HG02759 (cell line): ENCODE data around the gene WNT3A.

Source experiments
- ATAC-seq: cut with Tn5 transposase; IDR thresholded peaks from one replicate; pipeline ENCODE4 v1.9.1; 2021; ENCODE audit warnings: mild to moderate bottlenecking, moderate library complexity; ENCODE audit not compliant: unreplicated experiment

Gene WNT3A

DNA sequence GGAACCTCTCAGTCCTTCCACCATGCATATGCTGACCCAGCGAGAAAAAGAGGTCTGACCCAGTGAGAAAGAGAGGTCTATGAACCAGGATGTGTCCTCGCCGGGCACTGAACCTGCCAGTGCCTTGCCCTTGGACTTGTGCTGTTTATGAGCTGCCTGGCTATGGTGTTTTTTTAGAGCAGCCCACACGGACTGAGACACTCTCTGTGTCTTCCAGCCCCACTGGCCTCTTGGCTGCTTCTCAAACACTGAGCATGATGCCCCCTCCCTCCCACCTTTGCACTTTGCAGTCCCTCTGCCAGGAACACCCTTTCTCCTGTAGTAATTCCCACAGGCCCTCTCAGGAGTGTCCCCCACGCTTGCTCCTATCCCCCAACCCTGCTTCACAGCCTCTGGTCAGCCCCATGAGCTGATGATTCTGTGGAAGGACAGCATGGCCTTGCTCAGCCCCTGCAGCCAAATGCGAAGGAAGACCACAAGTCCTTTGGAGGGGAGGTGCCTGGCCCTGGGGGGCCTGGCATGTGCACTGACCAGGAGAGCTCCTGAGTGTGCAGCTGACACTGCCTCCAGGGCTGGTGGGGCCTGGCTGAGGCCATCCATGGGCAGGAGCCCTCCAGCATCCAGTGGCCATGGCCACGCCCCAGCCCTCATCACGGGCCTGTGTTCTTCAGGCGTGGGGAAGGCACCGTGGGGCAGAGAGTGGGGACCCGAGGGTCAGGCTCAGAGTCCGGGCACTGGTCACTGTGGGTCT, 23.8 kb downstream of the WNT3A start:
- no peak for ATAC-seq

DNA sequence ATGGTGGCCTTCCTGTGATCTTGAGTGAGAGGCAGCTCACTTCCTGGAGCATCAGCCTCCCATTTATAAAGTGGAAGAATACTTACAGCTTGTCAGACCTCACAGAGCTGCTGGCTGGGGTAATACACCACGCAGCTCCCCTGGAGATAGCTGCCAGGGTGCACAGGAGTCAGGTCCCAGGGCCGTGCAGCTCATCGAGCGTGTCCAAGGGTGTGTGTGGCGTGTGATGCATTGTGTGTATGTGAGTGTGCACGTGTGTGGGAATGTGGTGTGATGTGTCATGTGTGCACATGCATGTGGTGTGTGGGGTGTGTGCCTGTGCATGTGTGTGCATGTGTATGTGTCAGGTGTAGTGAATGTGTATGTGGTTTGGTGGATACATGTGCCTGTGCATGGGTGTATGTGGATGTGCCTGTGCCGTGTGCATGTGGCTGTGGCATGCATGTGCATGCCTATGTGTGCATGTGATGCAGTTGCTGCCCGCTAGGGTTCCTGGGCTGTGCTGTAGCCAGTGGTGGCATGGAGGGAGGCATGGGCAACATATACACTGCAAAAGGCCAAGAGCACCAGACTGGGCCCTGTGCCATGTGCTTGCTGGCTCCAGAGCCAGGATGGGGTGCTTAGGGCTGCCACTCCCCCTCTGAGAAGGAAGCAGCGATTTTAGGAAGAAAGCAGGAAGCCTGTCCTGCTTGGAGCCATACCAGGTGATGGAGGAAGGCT, 24.6 kb downstream of the WNT3A start:
- no peak for ATAC-seq

DNA sequence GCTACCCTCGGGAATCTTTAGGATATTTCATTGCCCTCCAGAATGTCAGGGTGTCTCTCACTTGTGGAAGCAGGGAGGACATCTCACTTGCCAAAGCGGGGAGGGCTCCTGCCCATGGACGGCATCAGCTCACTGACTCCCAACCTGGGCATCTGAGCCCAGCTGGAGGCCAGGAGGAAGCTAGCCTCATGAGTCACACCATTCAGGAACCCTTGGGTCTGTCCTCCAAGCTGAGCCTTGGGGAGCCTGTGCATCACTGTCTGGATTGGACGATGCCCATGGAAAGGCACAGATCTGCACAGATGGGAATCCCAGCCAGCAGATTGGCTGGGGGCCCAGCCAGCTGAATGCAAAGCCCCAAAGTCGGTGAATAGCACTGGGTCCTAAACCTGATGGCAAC, 25.2 kb downstream of the WNT3A start:
- ATAC-seq = no peak

DNA sequence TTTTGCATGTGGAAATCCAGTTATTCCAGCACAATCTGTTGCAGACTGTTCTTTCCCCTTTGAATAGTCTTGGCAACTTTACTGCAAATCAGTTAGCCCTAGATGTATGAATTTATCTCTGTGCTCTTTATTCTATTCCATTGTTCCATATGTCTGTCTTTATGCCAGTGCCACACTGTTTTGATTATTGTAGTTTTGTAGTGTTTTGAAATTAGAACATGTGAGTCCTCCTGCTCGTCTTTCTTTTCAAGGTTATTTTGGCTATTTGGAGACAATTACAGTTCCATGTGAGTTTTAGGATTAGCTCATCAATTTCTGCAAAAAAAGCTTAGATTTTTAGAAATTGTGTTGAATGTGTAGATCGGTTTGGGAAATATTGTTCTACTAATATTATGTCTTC, 26.6 kb downstream of the WNT3A start:
- no peak for ATAC-seq

DNA sequence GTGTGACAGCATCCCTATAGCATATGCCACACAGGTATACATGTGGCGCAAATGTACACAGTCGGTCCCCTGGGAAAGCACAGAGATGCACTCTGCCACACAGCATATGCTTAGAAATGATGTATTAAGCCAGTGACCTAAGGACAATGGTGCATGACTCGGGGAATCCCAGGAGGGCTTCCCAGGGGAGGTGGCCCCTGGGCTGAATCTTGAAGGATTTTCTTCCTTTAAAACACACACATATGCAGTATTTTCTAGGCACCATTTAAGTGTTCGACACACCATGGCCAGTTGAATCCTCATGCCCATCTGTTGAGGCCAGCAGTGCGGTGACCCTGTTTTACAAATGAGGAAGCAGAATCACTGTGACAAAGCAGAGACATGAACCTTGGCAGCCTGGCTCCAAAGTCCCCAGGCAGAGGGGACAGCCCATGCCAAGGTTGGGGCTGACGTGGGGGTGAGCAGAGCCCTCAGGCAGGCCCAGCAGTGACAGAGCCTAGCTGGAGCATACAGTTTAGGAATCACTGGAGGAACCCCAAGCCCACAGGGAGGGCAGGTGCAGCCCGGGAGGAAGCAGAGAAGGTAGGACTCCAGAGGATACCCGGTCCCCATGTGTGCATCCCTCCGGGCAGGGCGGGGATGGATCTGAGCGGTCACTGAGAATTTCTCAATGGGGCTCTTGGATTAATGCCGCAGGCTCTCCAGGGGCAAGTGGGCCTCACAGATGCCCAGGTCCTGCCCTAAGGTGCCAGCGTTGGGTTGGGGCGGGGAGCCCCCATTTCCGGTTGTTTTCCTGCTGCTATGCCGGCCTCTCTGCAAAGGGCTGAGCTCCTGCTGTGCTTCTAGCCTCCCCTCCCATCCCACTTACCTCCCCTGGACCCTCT, 28.4 kb downstream of the WNT3A start:
- ATAC-seq = no peak

DNA sequence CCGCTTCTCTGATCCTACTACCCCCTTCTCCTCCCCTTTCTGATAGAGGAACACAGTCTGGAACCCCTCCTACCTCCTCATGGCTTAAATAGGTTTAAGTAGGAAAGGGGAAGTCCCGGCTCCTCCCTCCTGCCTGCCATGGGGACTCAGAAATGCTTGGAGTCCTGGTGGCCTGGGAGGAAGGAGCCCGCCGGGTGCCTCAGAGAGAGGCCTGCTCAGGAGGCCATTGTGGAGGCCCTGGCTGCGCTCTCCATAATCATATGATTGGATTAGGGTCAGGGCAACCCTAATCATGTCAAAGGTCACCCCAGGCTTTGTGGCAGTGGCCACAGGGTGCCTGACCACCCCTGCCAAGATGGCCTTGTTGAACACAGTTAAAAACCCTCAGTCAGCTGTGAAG, 29.0 kb downstream of the WNT3A start:
- no peak for ATAC-seq

DNA sequence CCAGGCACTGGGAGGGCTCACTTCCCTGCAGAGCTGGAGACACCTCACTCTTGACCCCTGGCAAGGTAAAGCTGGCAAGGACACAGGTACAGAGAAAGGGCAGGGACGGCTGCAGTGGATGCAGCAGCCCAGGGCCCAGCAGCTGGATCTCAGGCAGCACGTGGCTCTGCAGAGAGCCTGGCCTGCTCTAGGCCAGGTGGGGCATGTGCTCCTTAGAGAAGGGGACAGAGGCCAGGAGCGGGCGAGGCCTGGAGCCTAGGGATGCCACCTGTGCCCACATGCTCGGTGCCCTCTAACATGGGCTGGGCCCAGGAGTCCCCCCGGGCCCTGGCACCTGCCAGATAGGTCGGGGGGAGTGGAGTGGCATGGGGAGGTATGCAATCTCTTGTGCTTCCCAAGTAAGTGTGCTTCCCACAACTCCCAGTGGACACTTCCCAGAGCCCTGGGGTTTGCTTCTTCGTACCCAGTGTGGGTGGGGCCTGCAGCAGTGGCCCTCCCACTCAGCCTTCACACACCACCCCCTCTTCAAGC, 30.0 kb downstream of the WNT3A start:
- no peak for ATAC-seq

DNA sequence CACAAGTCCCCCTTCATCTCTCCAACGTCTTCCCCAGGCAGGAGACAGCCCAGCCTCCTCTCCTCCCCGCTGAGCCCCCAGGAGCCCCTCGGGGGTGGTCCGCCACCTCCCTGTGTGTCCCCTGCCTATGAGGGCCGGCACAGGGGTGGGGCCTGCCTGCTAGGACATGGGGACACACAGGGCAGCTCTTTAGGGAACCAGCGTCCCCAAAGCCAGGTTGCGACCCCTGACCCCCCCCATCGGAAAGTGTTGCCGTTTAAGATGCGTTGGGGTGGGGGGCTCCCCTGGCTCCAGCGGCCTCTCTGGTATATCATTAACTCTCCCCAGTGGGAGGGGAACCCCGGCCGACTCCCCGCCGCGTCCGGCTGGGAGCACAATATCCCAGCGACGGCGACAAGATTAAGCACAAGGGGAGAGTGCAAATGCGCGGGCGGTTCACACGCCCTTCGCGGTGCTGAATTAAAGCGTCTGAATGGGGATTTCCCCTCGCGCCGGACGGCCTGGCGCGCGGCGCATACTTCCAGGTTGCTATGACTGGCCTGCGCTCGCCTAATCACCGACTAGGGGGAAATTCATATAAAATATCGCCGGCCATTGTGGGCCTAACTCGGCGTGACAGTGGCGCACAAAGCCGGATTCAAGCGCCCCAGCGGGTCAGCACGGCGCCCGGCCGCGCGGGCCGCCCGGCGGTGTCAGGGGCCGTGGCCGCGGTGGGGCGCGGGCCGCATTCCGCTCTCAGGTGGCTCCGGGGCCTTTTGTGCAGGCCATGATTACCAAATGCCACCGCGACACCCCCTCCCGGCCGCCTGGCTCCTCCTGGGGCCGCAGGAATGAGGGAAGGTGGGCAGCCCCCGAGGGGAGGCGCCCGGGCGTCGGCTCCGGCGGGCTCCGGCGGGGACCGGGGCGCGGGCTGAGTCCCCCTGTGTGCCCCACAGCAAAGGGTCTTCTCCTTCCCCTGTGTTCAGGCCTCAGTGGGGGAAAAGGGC, 30.9 kb downstream of the WNT3A start:
- ATAC-seq = peak; percentile 89

DNA sequence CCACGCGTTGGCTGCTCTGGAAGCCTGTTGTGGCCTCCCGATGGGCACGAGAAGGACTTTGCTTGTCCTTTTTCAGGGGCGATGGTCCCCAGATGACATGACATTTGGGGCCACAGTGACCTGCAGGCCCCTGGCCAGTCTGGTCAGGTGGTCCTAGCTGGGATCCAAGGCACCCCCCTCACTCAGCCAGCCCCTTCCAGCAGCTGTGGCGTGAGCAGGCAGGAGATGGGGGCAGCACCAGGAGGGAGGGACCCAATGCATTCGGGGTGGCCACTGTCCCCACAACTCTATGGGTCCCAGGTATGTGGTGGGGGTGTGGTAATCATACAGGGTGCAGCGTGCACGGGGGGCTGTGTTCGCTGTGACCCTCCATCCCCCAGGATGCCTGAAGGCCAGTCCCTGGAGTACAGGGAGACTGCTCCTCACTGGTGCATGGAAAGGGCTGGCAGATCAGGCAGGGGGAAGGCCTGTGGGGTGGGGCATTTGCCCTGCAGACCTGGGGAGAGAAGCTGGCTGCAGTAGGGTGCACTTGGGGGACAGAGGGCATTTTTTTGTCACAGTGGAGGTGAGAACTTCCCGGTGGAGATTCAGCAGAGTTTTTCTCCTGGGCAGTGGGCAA, 31.7 kb downstream of the WNT3A start:
- ATAC-seq = no peak

DNA sequence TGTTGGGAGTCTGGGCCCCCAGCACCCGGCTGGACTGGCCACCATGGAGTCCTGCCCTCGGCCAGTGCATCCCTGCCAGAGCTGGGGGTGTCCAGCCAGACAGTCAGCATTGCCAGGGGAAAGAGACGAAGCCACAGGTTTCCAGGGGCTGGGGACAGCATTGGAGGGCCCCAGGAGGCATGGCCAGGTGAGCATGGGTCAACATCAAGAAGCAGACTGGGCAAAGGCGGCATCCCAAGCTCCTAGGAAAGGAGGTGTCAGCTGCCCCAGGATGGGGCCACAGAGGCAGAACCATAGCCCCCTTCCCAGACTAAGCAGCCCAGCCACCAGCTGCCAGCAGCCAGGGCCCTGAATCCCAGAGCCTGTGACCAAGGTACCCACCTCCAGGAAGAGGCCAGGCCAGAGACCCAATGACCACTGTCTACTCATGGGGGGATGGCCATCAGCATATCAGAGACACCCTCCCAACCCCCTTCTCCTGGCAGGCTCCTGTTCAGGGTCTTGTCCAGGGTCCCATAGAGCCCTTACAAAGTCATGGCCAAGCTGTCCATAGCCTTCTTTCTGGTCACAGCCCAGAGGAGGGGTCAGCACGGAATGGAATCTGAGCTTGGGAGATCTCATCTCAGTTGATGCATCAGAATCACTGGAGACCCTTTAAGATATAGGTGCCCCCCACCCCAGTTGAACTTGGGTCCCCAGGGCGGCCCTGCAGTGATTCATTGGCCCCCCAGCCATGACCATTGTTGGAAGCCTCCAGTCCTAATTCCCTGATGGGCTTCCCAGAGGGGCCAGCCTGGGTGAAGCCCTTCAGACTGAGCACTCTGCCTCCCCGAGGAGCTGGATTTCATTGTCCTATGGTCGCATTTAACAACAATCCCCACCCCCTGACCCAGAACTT, 32.5 kb downstream of the WNT3A start:
- no peak for ATAC-seq

DNA sequence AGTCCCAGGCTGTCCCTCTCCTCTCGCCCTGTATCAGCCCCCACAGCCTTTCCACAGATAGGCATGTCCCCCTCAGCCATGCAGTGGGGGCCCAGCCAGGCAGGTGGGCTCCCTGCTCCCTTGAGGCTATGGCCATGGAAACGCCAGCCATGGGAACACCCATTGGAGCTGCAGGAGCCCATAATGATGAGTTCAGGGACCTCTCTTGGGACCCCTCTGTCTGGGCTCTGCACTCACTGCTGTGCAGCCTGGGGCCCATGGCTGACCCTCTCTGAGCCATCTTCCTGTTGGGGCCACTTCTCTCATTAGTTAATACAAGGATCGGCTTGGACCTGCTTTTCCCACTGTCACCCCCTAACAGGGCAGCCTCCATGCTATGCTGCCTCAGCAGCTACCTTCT, 33.2 kb downstream of the WNT3A start:
- no peak for ATAC-seq

DNA sequence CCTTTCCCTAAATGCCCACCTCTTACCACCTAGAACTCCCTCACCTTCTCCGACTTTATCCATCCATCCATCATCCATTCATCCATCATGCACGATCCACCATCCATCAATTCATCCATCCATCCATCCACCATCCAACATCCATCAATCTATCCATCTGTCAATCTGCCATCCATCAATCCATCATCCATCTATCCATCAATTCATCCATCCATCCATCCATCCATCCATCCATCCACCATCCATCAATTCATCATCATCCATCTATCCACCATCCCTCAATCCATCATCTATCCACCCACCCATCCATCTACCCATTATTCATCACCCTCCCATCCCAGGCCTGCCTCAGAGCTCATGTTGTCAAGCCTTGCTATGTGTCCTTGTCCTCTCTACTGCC, 34.5 kb downstream of the WNT3A start:
- ATAC-seq = no peak

DNA sequence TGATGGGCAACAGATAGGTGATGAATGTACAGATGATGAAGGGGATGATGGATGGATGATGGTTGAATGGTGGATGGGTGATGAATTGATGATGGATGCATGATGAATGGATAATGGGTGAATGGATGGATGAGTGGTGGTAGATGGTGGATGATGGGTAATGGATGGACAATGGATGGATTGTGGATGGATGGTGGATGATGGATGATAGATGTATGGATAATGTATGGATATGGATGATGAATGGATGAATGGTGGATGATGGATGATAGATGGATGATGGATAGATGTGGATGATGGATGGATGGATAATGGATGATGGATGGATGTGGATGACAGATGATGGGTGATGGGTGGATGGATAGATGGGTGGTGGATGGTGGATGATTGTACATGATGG, 35.7 kb downstream of the WNT3A start:
- ATAC-seq = no peak

DNA sequence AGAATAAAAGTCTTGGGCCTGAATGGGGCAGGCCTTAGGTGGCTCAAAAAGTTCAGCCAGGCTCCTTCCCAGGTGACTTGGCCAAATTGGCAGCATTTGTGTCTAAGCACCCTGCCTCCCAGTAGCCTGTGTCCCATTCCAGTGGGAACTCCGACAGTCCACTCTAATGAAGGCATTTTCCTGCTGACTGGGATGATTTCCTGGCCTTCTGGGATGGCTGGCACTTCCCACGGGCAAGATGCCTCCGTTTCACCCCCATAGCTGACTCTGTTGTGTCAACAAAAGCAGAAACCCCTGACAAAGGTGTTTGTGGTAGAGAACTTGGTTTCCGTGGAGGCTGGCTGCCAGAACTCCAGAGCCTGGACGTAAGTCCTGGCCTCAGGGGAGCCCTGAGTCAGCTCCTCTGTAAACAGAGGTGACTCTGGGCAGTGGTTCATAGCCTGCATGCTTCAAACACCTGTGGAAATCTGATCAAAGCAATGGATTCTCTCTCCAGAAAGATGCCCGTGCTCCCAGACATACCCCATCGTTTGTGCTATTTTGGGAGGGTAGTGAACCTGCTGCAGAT, 36.6 kb downstream of the WNT3A start:
- ATAC-seq = no peak

DNA sequence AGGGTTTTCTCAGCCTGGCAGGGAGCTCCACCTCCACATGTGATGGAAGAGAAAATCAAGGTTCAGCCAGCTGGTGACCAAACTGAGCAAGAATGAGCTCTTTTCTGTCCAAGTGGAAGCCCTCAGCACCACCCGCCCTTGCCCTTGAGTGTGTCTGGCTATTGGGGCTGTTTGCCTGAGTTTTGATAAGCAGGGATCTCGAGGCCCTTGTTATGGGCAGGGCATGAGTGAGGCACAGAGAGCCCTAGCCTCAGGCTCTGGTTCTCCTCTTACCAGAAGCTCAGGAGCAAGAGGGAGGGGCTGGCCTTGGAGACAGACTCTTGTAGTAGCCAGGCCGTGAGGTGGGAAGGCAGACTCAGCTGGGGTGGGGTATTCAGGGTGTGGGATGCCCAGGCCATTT, 38.2 kb downstream of the WNT3A start:
- no peak for ATAC-seq

DNA sequence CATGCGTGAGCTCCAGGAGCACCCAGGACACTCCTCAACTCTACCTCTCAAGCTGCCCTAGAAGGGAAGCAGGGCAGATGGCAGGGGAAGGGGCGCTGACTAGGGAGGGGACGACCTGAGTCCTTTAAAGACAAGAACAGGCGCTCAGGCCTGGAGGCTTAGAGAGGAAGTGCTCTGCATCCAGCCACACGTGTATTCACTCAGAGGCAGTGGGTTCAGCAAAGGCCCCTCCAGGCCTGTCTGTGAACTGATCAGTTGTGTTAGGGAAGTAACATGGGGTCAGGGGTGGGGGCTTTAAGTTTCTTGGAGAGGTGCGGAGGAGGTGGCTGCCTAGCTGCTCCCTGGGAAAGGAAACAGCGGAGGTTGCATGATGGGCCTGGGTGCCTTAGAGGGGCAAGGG, 38.6 kb downstream of the WNT3A start:
- ATAC-seq = no peak

DNA sequence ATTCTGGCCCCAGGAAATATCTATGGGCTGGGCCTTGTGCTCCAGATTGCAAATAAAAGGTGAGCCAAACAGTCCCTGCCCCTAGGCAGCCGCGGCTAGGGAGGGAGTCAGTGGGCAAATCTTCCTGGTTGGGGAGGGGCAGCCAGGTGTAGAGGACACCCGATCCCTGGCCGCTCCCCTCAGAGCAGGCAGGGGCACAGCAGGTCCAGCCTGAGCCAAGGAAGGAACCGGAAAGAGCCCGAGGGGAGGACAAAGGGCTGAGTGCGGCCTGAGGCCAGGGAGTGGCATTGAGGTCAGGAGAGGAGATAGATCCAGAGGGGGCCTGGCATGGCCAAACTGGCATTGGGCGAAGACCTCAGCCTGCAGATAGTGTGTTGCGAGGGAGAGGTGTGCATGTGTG, 39.1 kb downstream of the WNT3A start:
- ATAC-seq = no peak

DNA sequence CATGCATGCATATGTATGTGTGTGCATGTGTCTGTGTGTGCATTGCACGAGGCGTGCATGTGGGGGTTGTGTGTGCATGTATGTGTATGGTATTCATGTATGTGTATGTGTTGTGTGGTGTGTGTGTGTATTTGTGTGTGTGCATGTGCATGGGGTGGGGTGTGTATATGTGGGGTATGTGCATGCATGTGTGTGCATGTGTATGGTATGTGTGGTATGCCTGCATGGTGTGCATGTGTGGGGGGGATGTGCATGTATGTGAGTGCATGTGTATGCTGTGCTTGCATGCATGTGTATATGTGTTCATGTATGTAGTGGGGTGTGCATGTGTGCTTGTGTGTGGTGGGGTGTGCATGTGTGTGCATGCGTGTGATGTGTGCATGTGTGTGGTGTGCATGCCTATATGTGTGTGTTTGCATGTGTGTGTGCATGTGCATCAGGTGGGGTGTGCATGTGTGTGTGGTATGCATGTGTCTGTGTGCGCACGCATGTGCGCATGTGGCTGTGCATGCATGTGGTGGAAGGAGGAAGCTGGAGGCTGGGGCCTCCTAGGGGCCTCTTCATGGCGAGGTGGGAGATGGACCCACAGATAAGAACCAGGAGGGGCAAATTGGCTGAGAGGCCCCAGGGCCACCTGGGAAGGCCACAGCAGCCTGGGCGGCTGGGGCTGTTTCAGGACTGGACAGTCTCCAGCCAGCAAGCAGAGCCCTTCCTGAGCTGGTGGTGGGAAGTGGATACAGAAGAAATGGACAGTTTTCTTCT, 39.8 kb downstream of the WNT3A start:
- ATAC-seq = no peak
